Nephron progenitor cell (in vitro differentiated cells): ENCODE measurements around the gene IRX4.

Experiments used
- DNase-seq: peaks from one replicate; pipeline ENCODE4 v3.0.0; 2021
- H3K27ac Mint-ChIP-seq: 2 replicates; pipeline ENCODE4 v1.8.0; 2021; ENCODE audit warnings: mild to moderate bottlenecking, moderate library complexity, mixed read lengths
- H3K27me3 Mint-ChIP-seq: 2 replicates; pipeline ENCODE4 v1.8.0; 2021; ENCODE audit warnings: mild to moderate bottlenecking, low read depth, mixed read lengths; ENCODE audit not compliant: poor library complexity
- H3K36me3 Mint-ChIP-seq: 2 replicates; pipeline ENCODE4 v1.8.0; 2021; ENCODE audit warnings: low read depth, mixed read lengths
- H3K4me1 Mint-ChIP-seq: 2 replicates; pipeline ENCODE4 v1.8.0; 2021; ENCODE audit warnings: mixed read lengths
- H3K4me3 Mint-ChIP-seq: 2 replicates; pipeline ENCODE4 v1.8.0; 2021; ENCODE audit warnings: mild to moderate bottlenecking, moderate library complexity, mixed read lengths
- H3K9me3 Mint-ChIP-seq: 2 replicates; pipeline ENCODE4 v1.8.0; 2021; ENCODE audit warnings: mild to moderate bottlenecking, moderate library complexity, mixed read lengths
- TF ChIP-seq, protein P1 (sequence below): fragments of 200-600 bp; sonication (generic); IDR thresholded peaks from 2 replicates; pipeline ENCODE4 v1.5.0; 2021; ENCODE audit warnings: antibody characterized with exemption

IRX4 gene

DNA sequence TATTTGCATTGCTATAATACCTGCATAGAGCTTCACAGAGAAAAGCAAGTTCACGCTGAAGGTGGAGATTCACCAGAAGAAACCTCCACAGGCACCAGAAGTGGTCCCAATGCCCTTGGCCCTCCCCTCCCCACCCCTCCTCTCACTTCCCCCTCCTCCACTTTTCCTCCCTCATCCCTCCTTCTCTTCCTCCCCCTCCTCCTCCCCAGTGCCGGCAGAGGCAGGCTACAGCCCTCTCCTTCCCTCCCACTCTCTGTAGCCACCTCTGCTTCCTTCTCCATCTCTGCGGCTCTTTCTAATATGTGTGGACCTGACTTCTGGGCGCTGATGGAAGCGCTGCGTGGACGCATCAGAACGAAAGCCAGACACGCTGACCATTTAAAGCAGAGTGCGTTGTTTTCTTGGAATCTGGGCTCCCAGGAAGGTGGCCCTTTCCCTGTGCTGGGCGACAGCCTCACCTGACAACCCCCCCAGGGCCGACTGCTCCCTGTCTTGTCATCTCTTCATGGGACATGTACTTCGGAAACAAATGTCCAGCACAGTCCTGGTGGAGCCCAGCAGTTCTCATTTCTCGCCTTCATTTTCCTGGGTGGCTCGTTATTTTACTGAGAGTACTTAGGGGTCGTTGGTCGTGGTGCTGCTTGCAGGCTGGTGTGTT lies 52.0 kb downstream of the IRX4 start:
- no peak overlapping the region for H3K4me3 Mint-ChIP-seq
- peaks cover 35% of the 10 kb centered on the region for H3K4me1 Mint-ChIP-seq
- no peak for DNase-seq
- H3K27me3 Mint-ChIP-seq = peaks cover 27% of the 10 kb centered on the region
- H3K36me3 Mint-ChIP-seq = peaks cover 23% of the 10 kb centered on the region
- no peaks in the 10 kb centered on the region for H3K9me3 Mint-ChIP-seq
- TF ChIP-seq, protein P1, sequence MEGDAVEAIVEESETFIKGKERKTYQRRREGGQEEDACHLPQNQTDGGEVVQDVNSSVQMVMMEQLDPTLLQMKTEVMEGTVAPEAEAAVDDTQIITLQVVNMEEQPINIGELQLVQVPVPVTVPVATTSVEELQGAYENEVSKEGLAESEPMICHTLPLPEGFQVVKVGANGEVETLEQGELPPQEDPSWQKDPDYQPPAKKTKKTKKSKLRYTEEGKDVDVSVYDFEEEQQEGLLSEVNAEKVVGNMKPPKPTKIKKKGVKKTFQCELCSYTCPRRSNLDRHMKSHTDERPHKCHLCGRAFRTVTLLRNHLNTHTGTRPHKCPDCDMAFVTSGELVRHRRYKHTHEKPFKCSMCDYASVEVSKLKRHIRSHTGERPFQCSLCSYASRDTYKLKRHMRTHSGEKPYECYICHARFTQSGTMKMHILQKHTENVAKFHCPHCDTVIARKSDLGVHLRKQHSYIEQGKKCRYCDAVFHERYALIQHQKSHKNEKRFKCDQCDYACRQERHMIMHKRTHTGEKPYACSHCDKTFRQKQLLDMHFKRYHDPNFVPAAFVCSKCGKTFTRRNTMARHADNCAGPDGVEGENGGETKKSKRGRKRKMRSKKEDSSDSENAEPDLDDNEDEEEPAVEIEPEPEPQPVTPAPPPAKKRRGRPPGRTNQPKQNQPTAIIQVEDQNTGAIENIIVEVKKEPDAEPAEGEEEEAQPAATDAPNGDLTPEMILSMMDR = no peak
- no peak overlapping the region for H3K27ac Mint-ChIP-seq

DNA sequence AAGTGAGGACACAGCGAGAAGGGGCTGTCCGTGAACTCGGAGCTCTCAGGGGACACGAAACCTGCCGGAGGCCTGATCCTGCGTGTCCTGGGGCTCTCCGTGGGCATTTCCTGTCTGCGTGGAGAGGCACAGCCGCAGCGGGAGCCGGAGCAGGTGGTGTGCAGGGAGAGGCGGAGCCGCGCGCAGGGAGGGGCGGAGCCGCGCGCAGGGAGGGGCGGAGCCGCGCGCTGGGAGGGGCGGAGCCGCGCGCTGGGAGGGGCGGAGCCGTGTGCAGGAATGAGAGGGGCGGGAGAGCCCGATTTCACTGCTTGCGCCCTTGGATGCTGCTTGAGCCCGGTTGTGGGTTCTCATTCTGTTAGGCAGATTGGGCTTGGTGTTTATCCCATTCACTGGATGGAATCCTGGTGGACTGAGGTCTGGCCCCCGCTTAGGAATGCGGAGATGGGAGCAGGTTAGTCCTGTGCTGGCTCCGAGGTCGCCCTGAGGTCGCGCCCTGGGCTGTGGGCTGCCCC lies 54.8 kb downstream of the IRX4 start:
- peaks cover 14% of the 10 kb centered on the region for H3K27me3 Mint-ChIP-seq
- H3K4me3 Mint-ChIP-seq = no peak overlapping the region
- H3K36me3 Mint-ChIP-seq = peaks cover 33% of the 10 kb centered on the region
- TF ChIP-seq, protein P1 = no peak
- H3K4me1 Mint-ChIP-seq = peaks cover 22% of the 10 kb centered on the region
- no peaks in the 10 kb centered on the region for H3K9me3 Mint-ChIP-seq
- peak; percentile 26 for DNase-seq
- H3K27ac Mint-ChIP-seq = no peak overlapping the region
